NCI-H446 treated with DMSO at 0.1 percent for 48 hours (cell line): Measurements from ENCODE around the gene SF3B3.
"Not testable (repeated sequence)": the region's sequence is repeated elsewhere in the genome, so short reads cannot be mapped to it uniquely, and the experiment has no call there.

Experiments used
- DNase-seq: peaks from one replicate; lab custom pipeline; 2025; lab: John Stamatoyannopoulos, UW

SF3B3 gene

GRCh38 chr16:70565053-70565452 lies 41.4 kb downstream of the SF3B3 start:
- no peak for DNase-seq

DNA sequence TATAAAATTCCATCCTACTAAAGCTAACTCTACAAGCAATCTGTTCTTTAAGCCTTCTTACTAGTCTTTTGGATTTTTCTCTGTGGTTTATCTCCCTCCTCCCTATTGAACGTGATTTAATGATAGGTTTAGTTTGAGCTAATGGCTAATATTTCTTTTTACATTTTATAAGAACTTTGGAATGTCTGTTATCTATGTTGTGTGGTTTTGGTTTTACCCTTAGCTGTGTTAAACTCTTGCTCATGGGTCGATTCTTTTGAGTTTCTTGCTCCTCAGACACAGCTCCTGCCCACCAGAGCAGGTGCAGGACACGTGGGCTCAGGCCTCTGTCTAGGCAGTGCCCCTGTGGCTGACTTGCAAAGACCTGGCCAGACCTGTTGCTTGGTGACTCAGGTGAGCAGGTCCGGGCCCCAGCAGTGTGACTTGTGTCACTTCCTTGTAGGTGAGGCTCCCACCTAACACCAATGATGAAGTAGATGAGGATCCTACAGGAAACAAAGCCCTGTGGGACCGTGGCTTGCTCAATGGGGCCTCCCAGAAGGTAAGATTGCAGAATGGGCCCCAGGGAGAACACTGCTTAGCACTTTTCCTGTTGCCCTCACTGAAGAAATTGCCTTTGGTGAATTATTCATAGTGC lies 45.1 kb downstream of the SF3B3 start:
- DNase-seq = no peak

DNA sequence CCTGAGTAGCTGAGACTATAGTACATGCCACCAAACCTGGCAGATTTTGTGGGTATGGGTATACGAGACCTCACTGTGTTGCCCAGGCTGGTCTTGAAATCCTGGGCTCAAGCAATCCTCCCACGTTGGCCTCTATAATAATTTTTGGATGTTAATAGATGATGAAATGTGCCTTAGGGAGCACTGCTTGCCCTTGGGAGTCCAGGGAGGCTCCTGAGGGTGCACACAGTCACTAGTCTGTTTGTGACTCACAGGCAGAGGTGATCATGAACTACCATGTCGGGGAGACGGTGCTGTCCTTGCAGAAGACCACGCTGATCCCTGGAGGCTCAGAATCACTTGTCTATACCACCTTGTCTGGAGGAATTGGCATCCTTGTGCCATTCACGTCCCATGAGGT lies 46.1 kb downstream of the SF3B3 start:
- no peak for DNase-seq

DNA sequence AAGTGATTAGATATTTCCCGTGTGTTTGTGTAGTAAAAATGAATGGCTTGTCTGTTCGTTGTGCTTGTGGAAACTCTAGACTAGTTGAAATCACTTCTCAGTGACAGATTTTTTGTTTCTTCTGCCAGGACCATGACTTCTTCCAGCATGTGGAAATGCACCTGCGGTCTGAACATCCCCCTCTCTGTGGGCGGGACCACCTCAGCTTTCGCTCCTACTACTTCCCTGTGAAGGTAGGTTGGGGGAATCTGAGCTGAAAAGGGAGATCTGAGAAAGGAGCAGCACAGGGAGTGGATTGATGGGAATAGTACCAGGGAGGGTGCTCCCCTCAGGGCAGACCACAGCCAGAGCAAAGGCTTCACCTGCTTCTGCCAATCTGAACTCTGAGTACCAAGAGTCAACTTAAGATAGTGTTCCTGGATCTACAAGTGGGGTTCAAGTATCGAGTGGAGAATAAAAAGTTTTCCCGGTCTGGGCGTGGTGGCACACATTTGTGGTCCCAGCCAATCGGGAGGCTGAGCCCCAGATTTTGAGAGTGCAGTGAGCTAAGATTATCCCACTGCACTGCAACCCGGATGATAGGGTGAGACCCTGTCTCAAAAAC lies 47.5 kb downstream of the SF3B3 start:
- DNase-seq = no peak

GRCh38 chr16:70571623-70572022 lies 48.0 kb downstream of the SF3B3 start:
- no peak for DNase-seq

- no peak for DNase-seq
Observed at GRCh38 chr16:70572050-70572925, 48.7 kb downstream of the SF3B3 start.

DNA sequence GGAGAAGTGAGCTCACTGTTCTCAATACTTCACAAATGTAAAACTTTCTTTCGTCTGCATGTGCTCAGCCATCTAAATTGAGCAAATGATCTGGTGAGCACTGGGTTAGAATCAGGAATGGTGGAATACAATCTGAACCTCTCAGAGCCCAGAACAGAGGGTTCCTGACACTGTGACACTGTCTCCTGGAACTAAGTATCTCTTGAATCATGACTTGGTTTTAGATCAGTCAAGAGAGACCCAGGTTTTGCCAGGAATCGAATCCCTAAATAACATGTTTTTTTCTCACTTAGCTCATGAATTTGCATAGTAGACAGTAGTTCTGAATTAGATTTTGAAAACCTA lies 49.3 kb downstream of the SF3B3 start:
- no peak for DNase-seq

- DNase-seq = no peak
Observed at GRCh38 chr16:70573451-70574121, 50.0 kb downstream of the SF3B3 start.

GRCh38 chr16:70574595-70575271 lies 51.1 kb downstream of the SF3B3 start:
- DNase-seq = no peak

DNA sequence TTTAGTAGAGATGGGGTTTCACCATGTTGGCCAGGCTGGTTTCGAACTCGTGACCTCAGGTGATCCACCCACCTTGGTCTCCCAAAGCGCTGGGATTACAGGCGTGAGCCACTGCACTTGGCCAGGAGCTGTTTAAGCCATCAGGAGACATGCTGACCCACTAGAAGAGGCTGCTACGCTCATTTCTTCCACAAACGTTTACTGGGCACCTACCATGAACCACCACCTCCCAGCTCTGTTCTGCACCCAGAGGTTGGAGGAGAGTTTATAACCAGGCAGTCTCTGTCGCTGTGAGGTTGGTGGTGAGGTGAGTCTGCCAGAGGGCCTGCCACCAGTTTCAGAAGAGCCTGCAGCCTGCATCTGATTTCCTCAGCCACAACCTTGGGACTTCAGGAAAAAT lies 51.8 kb downstream of the SF3B3 start:
- DNase-seq = no peak

- DNase-seq = no peak
Observed at GRCh38 chr16:70576431-70577255, 53.0 kb downstream of the SF3B3 start.

DNA sequence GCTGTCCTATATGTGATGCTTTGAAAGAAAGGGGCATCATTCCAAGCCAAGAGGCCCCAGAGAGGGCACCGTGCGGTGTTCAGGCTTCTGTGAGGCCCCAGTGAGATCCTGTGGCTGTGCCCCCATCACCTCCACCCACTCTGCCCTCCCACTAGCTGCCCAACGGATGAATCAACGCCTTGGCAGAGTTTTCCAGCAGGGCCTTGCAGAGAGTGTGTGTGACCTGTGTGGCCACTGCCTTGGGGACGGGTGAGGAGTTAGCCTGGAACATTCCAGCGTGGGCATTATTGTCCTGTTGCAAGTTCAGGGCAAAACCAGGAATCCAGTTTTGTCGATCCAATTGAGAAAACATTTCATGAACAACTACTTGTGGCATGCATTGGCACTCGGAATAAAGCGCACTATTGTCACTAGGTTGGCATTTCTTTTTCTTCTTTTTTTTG lies 53.7 kb downstream of the SF3B3 start:
- no peak for DNase-seq

GRCh38 chr16:70578035-70578434 lies 54.4 kb downstream of the SF3B3 start:
- no peak for DNase-seq

DNA sequence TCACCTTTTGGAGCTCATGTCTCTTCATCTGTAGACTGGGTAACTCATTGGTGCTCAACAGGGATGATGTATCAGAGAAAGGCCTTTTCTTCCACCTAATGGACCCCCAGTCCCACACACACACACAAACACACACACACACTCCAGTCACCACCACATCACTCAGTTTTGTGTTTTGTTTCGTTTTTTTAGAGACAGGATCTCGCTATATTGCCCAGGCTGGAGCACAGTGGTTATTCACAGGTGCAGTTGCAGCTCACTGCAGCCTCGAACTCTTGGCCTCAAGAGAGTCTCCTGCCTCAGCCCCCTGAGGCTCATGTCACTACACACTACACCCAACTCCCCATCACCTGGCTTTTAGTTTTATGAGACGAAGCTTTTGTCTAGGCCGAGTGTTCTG lies 55.6 kb downstream of the SF3B3 start:
- no peak for DNase-seq

GRCh38 chr16:70579648-70580630 lies 56.3 kb downstream of the SF3B3 start:
- no peak for DNase-seq

DNA sequence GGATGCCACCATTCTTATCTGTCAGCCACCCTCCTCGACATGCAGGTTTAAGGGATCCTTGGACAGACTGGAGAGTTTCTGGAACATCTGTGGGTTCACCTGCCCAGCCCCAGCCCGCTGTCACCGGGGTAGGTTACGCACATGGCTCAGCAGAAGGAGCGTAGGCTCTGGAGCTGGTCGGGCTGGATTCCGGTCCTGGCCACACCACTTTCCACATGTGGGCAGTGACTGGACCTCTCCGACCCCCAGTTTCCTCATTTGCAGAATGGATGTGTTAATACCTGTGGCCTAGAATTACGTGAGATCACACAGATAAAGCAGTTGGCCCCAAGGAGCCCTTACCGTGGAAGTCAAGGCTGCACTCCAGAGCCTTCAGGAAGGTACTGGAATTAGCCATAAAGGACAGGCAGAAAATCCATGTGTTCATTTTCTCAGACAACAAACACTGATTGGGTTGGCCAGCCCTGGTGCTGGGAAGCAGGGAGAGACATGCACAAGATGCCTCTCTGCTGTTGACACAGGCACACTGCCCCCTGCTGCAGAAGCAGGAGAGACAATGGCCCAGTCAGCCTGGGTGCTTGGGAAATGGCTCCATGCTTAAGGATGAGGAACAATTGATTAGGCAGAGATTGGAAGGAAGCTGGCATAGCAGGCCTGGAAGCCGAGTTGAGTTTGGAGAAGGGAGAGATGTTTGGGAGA lies 58.8 kb downstream of the SF3B3 start:
- DNase-seq = no peak

- no peak for DNase-seq
Observed at GRCh38 chr16:70586731-70587130, 63.1 kb downstream of the SF3B3 start.

DNA sequence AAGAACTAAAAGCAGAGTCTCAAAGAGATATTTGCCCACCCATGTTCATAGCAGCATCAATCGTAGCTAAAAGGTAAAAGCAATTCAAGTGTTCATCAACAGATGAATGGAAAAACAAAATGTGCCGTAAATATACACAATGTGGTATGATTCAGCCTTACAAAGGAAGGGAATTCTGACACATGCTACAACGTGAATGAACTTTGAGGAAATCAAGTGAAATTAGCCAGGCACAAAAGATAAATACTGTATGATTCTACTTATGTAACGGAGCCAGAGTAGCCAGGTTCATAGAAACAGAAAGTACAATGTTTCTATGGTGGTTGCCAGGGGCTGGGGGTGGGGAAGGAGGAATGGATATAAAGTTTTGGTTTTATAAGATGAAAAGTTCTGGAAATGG lies 64.9 kb downstream of the SF3B3 start:
- no peak for DNase-seq

GRCh38 chr16:70589416-70589815 lies 65.8 kb downstream of the SF3B3 start:
- DNase-seq = not testable (repeated sequence)
